ENCODE measurements around the gene CDC42EP2. TPM values are rescaled to one million over a fixed set of nuclear protein-coding genes. Genes with fewer than 3 reads are reported as not detected.

CDC42EP2 gene
- total RNA-seq, 2 experiments from 2014 or later: 1.7 TPM; not detected in 1

- DNase-seq (ENCODE audit: low spot score): no peak
- no TSS peak for BruUV-seq (replicated peaks)
- Histone ChIP-seq H2AFZ (ENCODE audit: low read length) (no peak overlapping the region), H4K20me1 (ENCODE audit: insufficient read depth, low read length) (no peaks in the 10 kb centered on the region), H3K4me1 (ENCODE audit: insufficient read depth, low read length, poor library complexity, severe bottlenecking) (peaks cover 10% of the 10 kb centered on the region), H3K9me2 (ENCODE audit: insufficient read depth, low read length) (no peaks in the 10 kb centered on the region), H3K79me2 (ENCODE audit: insufficient read depth, low read depth, low read length) (no peaks in the 10 kb centered on the region), H3K27ac (ENCODE audit: low read depth, low read length, poor library complexity, severe bottlenecking) (no peak overlapping the region), H3K36me3 (ENCODE audit: insufficient read depth, low read length) (peaks cover 61% of the 10 kb centered on the region), H3K9me3 (ENCODE audit: low read length) (no peaks in the 10 kb centered on the region), H3K4me2 (ENCODE audit: low read length) (no peak overlapping the region), H3K4me3 (ENCODE audit: low read depth, low read length, poor library complexity, severe bottlenecking) (no peak overlapping the region)
- intact Hi-C loops (cut with micrococcal nuclease; ENCODE audit: unreplicated experiment): no loop called here
- ChIA-PET CTCF (ENCODE audit: unreplicated experiment) (interaction anchor here (1.7 kb wide), 1 partner anchor 22 kb away, joined by 5 read pairs; no protein-coding TSS in a partner anchor), POLR2A (no interaction called here)
- TF ChIP-seq EZH2phosphoT487 (IDR thresholded peaks at IDR 0.05; ENCODE audit: borderline replicate concordance, low read depth, low read length): no peak
- TF ChIP-seq CTCF (conservative IDR thresholded peaks at IDR 0.05; ENCODE audit: low read length): no peak
These were observed 36.8 kb downstream of the CDC42EP2 start for GRCh38 chr11:65351511-65351910.

- Histone ChIP-seq H4K20me1 (ENCODE audit: insufficient read depth, low read length) (no peaks in the 10 kb centered on the region), H3K4me1 (ENCODE audit: insufficient read depth, low read length, poor library complexity, severe bottlenecking) (peaks cover 10% of the 10 kb centered on the region), H3K36me3 (ENCODE audit: insufficient read depth, low read length) (peaks cover 51% of the 10 kb centered on the region), H3K9me3 (ENCODE audit: low read length) (no peaks in the 10 kb centered on the region), H3K4me2 (ENCODE audit: low read length) (no peak overlapping the region), H3K27ac (ENCODE audit: low read depth, low read length, poor library complexity, severe bottlenecking) (no peak overlapping the region), H2AFZ (ENCODE audit: low read length) (no peak overlapping the region), H3K9me2 (ENCODE audit: insufficient read depth, low read length) (no peaks in the 10 kb centered on the region), H3K4me3 (ENCODE audit: low read depth, low read length, poor library complexity, severe bottlenecking) (no peak overlapping the region), H3K79me2 (ENCODE audit: insufficient read depth, low read depth, low read length) (no peaks in the 10 kb centered on the region)
- intact Hi-C loops (cut with micrococcal nuclease; ENCODE audit: unreplicated experiment): no loop called here
- BruUV-seq (replicated peaks): no TSS peak
- peak; percentile 44 for DNase-seq (ENCODE audit: low spot score)
- ChIA-PET CTCF (ENCODE audit: unreplicated experiment) (no interaction called here), POLR2A (no interaction called here)
- TF ChIP-seq EZH2phosphoT487 (IDR thresholded peaks at IDR 0.05; ENCODE audit: borderline replicate concordance, low read depth, low read length) (no peak), CTCF (conservative IDR thresholded peaks at IDR 0.05; ENCODE audit: low read length) (peak; percentile 79)
These were observed 38.1 kb downstream of the CDC42EP2 start for GRCh38 chr11:65352783-65353182.

- intact Hi-C loops (cut with micrococcal nuclease; ENCODE audit: unreplicated experiment): no loop called here
- ChIA-PET CTCF (ENCODE audit: unreplicated experiment) (no interaction called here), POLR2A (no interaction called here)
- H2AFZ ChIP-seq (ENCODE audit: low read length): no peak overlapping the region
- H4K20me1 ChIP-seq (ENCODE audit: insufficient read depth, low read length): no peaks in the 10 kb centered on the region
- H3K4me1 ChIP-seq (ENCODE audit: insufficient read depth, low read length, poor library complexity, severe bottlenecking): peaks cover 10% of the 10 kb centered on the region
- no peak overlapping the region for H3K27ac ChIP-seq (ENCODE audit: low read depth, low read length, poor library complexity, severe bottlenecking)
- H3K4me2 ChIP-seq (ENCODE audit: low read length): no peak overlapping the region
- no peaks in the 10 kb centered on the region for H3K79me2 ChIP-seq (ENCODE audit: insufficient read depth, low read depth, low read length)
- H3K9me3 ChIP-seq (ENCODE audit: low read length): no peaks in the 10 kb centered on the region
- BruUV-seq (replicated peaks): no TSS peak
- H3K4me3 ChIP-seq (ENCODE audit: low read depth, low read length, poor library complexity, severe bottlenecking): no peak overlapping the region
- H3K9me2 ChIP-seq (ENCODE audit: insufficient read depth, low read length): no peaks in the 10 kb centered on the region
- peaks cover 45% of the 10 kb centered on the region for H3K36me3 ChIP-seq (ENCODE audit: insufficient read depth, low read length)
- TF ChIP-seq CTCF (conservative IDR thresholded peaks at IDR 0.05; ENCODE audit: low read length) (no peak), EZH2phosphoT487 (IDR thresholded peaks at IDR 0.05; ENCODE audit: borderline replicate concordance, low read depth, low read length) (no peak)
- no peak for DNase-seq (ENCODE audit: low spot score)
These were observed 38.7 kb downstream of the CDC42EP2 start for GRCh38 chr11:65353376-65353775.

Data from OCI-LY7 (cell line).